GM21723 (cell line): ENCODE data around the gene LPO.
A peak's percentile ranks its signal among the peaks of the same experiment; 100 is the strongest.

Source experiments
- ATAC-seq: cut with Tn5 transposase; IDR thresholded peaks from one replicate; pipeline ENCODE4 v1.9.1; 2021; ENCODE audit warnings: mild to moderate bottlenecking, moderate library complexity; ENCODE audit not compliant: unreplicated experiment

The LPO gene

GRCh38 chr17:58302919-58303585 is 64.7 kb downstream of the LPO start:
- no peak for ATAC-seq

- peak; percentile 54 for ATAC-seq
These were observed 65.8 kb downstream of the LPO start for GRCh38 chr17:58303971-58304749.

DNA sequence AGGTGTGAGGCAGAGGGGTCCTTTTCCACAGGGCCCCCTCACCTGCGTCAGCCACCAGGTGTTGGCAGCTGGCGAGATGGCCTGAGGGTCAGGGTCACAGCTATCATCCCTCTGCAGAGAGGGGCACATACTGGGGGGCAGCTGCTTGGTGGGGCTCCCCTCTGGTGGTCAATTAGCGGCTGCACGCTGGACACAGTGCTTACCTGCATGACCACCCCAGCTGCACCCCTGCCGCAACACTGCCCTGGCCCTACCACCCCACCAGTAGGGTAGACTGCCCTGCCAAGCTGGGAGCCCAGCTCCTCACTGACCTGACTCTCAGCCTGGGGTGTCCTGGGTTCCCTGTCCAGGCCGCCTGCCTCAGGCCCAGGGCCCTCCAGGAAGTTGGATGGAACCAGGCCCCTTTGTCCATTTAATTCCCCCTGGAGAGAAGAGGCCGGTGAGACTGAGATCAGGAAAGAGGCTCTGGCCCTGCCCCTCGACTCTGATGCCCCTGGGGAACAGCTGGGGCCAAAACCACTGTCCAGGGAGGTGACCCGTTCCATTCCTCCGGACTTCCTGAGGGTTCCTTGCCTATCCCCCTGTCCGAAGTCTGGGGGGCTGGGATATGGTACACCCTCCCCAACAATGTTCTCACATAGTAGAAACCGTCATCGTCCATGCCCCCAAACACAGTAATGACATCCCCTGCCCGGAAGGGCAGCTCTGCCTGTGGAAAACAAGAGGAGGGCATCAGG is 66.5 kb downstream of the LPO start:
- no peak for ATAC-seq

GRCh38 chr17:58305626-58306025 is 67.2 kb downstream of the LPO start:
- ATAC-seq = no peak

GRCh38 chr17:58306131-58306951 is 68.0 kb downstream of the LPO start:
- no peak for ATAC-seq

DNA sequence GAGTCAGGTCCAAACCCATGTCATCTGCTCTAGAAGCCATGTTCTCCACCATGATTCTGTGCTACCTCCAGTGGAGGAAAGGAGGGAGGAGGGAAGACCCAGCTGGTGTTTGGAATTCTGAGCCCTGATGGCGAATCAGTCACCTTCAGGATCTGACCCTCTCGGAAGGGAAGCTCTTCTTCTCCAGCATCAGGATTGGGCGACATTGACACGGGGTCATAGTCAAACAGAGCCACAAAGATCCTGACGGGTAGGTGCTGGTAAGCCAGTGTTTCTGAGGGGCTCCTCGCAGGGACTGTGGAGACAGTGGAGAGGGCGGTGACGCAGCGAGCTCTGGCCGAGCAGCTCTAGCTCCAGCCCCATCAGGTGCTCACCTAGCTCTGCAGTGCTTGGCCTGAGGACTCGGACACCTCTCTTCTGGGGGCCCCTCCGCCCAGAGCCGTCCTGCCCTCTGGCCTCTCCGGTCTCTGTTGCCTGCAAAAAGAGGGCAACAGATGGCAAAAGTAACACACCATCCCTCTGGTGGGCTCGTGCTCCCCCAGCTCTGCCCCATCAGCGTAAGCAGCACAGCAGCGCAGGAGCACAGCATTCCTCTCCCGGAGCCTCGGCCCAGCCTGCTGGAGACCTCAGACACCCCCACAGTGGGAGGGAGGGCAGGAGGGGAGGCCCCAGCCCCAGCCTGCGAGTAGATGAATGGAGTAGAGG is 69.2 kb downstream of the LPO start:
- no peak for ATAC-seq

DNA sequence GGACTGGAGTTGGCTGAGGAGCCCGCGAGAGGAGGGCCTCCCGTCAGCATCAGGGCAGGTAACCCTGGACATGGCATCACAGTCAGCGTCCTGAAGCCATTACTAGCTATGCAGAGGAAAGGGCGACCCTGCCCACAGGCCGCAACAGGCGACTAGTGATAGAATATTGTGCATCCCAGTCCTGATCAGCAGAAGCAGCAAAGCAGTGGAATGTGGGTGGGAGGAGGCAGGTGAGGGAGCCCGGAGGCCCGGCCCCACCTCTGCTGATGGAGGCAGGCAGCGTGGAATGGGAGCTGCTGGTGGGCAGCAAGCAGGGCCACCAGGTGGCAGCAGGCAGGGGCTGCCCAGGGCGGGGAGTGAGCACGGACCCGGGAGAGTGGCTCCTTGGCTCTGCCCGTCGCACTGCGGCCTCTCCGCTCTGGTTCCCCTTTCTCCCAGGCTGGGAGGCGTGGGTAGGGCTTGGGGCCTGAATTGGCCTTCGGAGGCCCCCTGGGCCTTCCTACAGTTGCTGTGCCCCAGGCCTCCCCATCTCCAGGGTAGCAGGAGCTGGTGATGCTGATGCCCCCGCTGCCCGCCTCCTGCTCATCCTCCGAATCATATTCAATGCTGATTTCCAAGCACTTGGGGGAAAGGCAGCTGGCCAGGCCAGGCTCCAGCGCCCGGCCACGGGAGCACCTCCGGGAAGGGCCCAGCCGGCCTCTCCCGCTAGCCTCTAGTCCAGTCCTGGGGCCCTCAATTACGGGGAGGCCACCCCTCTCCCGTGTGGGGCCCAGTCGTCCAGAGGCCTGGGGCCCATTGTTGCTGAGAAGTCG is 70.0 kb downstream of the LPO start:
- no peak for ATAC-seq

- no peak for ATAC-seq
These were observed 70.9 kb downstream of the LPO start for GRCh38 chr17:58308985-58309917.

- no peak for ATAC-seq
These were observed 71.5 kb downstream of the LPO start for GRCh38 chr17:58309918-58310259.

DNA sequence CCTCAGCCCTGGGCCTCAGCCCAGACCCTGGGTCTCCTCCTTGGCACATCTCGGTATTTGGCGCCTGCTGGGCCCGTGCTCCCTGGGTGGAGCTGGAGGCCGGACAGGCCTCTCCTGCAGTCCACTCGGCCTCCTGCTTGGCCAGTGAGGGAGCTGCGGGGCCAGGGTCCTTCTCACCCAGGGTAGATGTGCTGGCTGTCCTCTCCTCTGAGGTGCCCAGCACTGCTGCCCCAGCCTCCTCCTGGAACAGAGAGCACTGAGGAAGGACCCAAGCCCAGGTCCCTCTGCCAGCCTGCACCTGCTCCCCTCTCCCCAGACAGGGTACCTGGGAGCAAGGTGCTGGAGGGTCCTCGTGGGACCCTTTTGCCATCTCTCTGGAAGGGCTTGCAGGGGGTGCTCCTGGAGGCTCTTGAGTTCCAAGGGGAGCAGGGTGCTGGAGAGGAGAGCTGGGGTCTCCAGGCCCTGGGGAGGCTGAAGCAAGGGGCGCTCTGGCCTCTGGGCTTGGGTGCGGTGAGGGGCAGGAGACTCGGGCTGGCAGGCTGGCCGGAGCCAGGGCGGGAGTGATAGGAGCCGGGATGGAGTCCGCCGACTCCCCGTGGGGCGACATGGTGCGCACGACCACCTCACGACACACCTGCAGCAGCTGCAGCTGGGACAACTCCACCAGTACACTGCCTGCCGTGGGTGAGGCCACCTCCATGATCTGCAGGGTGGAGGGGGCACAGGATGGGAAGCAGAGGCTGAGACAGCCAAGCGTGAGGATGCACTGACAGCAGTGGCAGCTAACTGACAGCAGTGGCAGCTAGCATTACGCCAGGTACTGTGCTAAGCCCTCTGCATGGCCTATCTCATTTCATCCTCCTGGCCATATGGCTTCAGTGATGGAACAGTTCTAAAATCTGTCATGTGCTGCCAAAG is 72.4 kb downstream of the LPO start:
- ATAC-seq = no peak

- no peak for ATAC-seq
These were observed 73.1 kb downstream of the LPO start for GRCh38 chr17:58311429-58311894.

DNA sequence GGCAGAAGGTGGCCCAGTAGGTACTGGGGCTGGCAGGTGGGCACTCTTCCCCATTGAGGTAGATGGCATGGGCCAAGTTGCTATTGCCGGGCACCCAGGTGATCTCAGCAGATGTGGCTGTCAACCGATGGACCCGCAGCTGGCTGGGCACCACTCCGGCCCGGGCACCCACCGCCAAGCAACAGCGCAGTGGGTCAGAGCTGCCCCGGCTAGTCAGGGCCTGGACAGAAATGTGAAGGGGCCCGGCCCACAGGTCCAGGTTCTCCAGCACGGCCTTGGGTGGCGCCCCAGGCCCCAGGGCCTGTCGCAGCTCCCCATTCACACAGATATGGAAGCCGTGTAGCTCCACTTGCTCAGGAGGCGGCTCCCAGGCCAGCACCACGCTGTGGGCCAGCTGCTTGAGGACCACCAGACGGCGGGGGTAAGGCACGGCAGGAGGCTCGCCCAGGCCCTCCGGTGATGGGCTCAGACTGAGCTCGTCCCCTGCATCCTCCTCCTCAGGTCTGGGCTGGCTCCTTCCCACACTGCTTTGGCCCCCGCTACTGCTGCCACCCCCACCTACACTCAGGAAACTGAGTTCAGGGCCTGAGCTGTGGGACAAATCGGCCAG is 73.7 kb downstream of the LPO start:
- ATAC-seq = no peak

DNA sequence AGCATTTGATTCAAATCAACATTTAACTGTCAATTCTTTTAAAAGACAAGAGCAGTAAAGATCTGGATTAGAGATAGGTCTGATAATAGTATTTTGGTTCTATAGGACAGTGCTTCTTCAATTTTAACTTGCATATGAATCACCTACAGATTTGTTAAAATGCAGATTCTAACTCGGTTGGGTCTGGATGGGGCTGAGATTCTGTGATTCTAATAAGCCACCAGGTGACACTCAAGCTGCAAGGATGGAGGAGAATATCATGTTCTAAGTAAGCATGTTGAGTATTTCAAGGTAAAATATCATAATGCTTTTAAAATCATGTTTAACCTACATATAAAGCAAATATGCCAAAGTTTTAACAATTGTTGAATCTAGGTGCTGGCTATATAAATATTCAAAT is 74.4 kb downstream of the LPO start:
- ATAC-seq = no peak

- no peak for ATAC-seq
These were observed 75.7 kb downstream of the LPO start for GRCh38 chr17:58313815-58314705.

DNA sequence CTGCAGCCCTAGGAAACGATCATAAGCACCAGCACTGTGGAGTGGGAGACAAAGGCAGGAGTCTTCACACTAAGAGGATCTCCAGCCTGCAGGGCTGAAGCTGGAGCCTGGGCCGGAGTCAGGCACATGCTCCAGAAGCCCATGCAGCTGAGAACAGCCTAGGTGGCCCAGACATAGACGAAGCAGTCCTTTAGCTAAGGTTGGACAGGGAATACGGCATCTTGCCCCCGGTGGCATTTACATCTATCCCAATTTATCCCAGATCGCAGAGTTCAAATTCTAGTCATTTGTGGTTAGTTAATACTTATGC is 76.3 kb downstream of the LPO start:
- ATAC-seq = no peak

DNA sequence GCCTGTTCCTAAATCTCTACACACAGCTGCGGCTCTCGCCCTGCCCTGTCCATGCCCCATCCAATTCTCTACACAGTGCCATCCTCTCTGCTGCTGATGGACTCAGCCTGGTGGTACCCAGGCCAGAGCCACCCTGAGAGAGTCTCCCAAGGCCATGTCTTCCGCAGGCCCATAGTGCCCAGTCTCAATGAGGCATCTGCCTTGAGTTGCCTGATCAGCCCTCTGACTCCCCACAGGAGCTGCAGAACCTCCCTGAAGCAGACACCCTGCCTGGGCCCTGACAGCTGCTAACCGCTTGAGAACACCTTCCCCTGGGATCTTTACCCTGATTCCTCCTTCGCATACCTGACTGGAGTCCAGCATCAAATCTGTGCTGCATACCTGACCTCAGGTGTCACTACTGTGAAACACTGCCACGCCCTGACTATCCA is 76.9 kb downstream of the LPO start:
- ATAC-seq = no peak
